B cell (primary cell): ENCODE data around the gene KIF21B. TPM values are rescaled to one million over a fixed set of nuclear protein-coding genes. Genes with fewer than 3 reads are reported as not detected.

Experiments
- ATAC-seq: fragments of 200-7000 bp; cut with Tn5 transposase; one replicate; pipeline ENCODE4 v1.10.0; 2021; ENCODE audit warnings: low read depth, mild to moderate bottlenecking, moderate number of reproducible peaks, moderate library complexity
- CTCF ChIA-PET: fragments of 350-600 bp; sonication (Branson Sonifier 250); formaldehyde crosslinking; loops from one replicate; lab custom pipeline; 2021; ENCODE audit warnings: antibody characterized with exemption, inconsistent platforms; lab: Charles Lee
- POLR2A ChIA-PET: fragments of 350-600 bp; sonication (Branson Sonifier 250); formaldehyde crosslinking; loops from one replicate; lab custom pipeline; 2021; ENCODE audit warnings: antibody characterized with exemption; lab: Charles Lee
- DNase-seq: peaks from one replicate; pipeline ENCODE4 v3.0.0; 2013
- H2AFZ ChIP-seq: 2 replicates; pipeline ENCODE4 v1.6.1; 2012; ENCODE audit warnings: mild to moderate bottlenecking, low read depth, low read length; ENCODE audit not compliant: insufficient read depth, poor library complexity, severe bottlenecking
- H3K27ac ChIP-seq, 2 donors: 1 replicate in 1 of 2; 2 replicates in 1 of 2; pipeline ENCODE4 v1.5.1; 2012 to 2013; ENCODE audit warnings: low read length in 2 of 2, mild to moderate bottlenecking in 2 of 2, moderate library complexity in 1 of 2
- H3K27me3 ChIP-seq, 4 experiments: fragments of 200-600 bp in 1 of 4; sonication (generic) in 1 of 4; replicated peaks in 1 of 4; 1 replicate in 2 of 4; 2 replicates in 2 of 4; pipeline versions ENCODE4 v1.6.1 to v1.7.0; 2013 to 2016; ENCODE audit warnings: low read length in 3 of 4, mild to moderate bottlenecking in 2 of 4, mixed read lengths in 1 of 4, moderate library complexity in 1 of 4; ENCODE audit not compliant: insufficient read depth in 4 of 4, control insufficient read depth in 3 of 4; ENCODE audit errors: control extremely low read depth in 1 of 4
- H3K36me3 ChIP-seq, 2 experiments: replicated peaks in 1 of 2; 1 replicate in 1 of 2; 2 replicates in 1 of 2; pipeline versions ENCODE4 v1.6.1 to v1.7.1; 2013; ENCODE audit warnings: low read length in 1 of 2; ENCODE audit not compliant: insufficient read depth in 2 of 2, control insufficient read depth in 1 of 2; ENCODE audit errors: control extremely low read depth in 1 of 2, extremely low read depth in 1 of 2
- H3K4me1 ChIP-seq, 2 donors: fragments of 200-600 bp in 1 of 2; sonication (generic) in 1 of 2; 1 replicate in 1 of 2; 2 replicates in 1 of 2; pipeline versions ENCODE4 v1.5.1 to v1.6.1; 2013 to 2017; ENCODE audit warnings: low read length in 2 of 2; ENCODE audit not compliant: control insufficient read depth in 2 of 2, insufficient read depth in 2 of 2
- H3K4me2 ChIP-seq: replicated peaks from 2 replicates; pipeline ENCODE3; 2012; ENCODE audit warnings: mild to moderate bottlenecking, low read depth, low read length; ENCODE audit not compliant: poor library complexity, severe bottlenecking
- H3K4me3 ChIP-seq, 5 experiments: fragments of 200-600 bp in 1 of 5; sonication (generic) in 1 of 5; 1 replicate in 3 of 5; 2 replicates in 2 of 5; pipeline versions ENCODE4 v1.5.1 to v1.7.0; 2011 to 2016; ENCODE audit warnings: low read length in 4 of 5, mild to moderate bottlenecking in 4 of 5, low read depth in 2 of 5, control low read depth in 1 of 5, moderate library complexity in 1 of 5; ENCODE audit not compliant: insufficient read depth in 1 of 5; ENCODE audit errors: control extremely low read depth in 1 of 5, extremely low read depth in 1 of 5
- H3K79me2 ChIP-seq: fragments of 200-600 bp; sonication (generic); one replicate; pipeline ENCODE4 v1.6.0; 2016; ENCODE audit warnings: low read length; ENCODE audit not compliant: control insufficient read depth, insufficient read depth
- H3K9ac ChIP-seq: fragments of 200-600 bp; sonication (generic); 2 replicates; pipeline ENCODE4 v1.6.1; 2017; ENCODE audit warnings: mild to moderate bottlenecking, low read length, moderate library complexity
- H3K9me3 ChIP-seq, 3 donors: one replicate each; pipeline versions ENCODE4 v1.6.1 to v1.7.1; 2013; ENCODE audit warnings: low read length in 2 of 3; ENCODE audit not compliant: control insufficient read depth in 2 of 3, insufficient read depth in 1 of 3; ENCODE audit errors: control extremely low read depth in 1 of 3
- H4K20me1 ChIP-seq: 2 replicates; pipeline ENCODE4 v1.6.0; 2012; ENCODE audit warnings: mild to moderate bottlenecking, low read length; ENCODE audit not compliant: insufficient read depth, control insufficient read depth, poor library complexity, severe bottlenecking
- H3K27ac Mint-ChIP-seq: one replicate; pipeline ENCODE4 v1.8.0; 2021; ENCODE audit warnings: mixed read lengths
- H3K27me3 Mint-ChIP-seq: one replicate; pipeline ENCODE4 v1.8.0; 2021; ENCODE audit warnings: mixed read lengths
- H3K4me1 Mint-ChIP-seq: one replicate; pipeline ENCODE4 v1.8.0; 2021; ENCODE audit warnings: mixed read lengths
- H3K4me3 Mint-ChIP-seq: one replicate; pipeline ENCODE4 v1.8.0; 2021; ENCODE audit warnings: mixed read lengths
- H3K9me3 Mint-ChIP-seq: one replicate; pipeline ENCODE4 v1.8.0; 2022; ENCODE audit warnings: mixed read lengths; ENCODE audit not compliant: insufficient read depth
- EZH2 ChIP-seq: IDR thresholded peaks from 2 replicates; pipeline ENCODE4 v1.6.1; 2012; ENCODE audit warnings: borderline replicate concordance, low read depth, mild to moderate bottlenecking, moderate library complexity, low read length; ENCODE audit not compliant: insufficient read depth, poor library complexity, severe bottlenecking
- WGBS: methylation state at CpG from one replicate; pipeline ENCODE4 v1.1.5; 2013; ENCODE audit warnings: missing lambda C conversion rate; ENCODE audit not compliant: insufficient coverage; 5-methylcytosine and 5-hydroxymethylcytosine counted together
- intact Hi-C: fragments of 100-400 bp; cut with micrococcal nuclease; formaldehyde crosslinking; loops from one replicate; pipeline ENCODE4 v1.10.0; 2022
- polyA plus RNA-seq: library from polyadenylated mRNA; depleted of rRNA; stranded (reverse); fragments of >200 nt; gene quantifications from 2 replicates; pipeline ENCODE4 v1.2.3, GENCODE V29; 2012
- total RNA-seq, 2 donors: library from RNA; stranded (reverse); fragments of 120-200 nt in 1 of 2; gene quantifications; 1 replicate in 1 of 2; 2 replicates in 1 of 2; pipeline versions ENCODE4 v1.2.3 to v1.2.4, GENCODE V29; 2013 to 2022
- TF ChIP-seq, protein P1 (sequence below): fragments of 200-600 bp; IDR thresholded peaks from one replicate; pipeline ENCODE4 v1.8.0; 2022; ENCODE audit warnings: antibody characterized with exemption, mild to moderate bottlenecking

KIF21B gene
- total and polyA plus RNA-seq, 2 donors (not counting 1 experiment from before 2014, with no cell fraction given) = 41.1 to 41.6 TPM

DNA sequence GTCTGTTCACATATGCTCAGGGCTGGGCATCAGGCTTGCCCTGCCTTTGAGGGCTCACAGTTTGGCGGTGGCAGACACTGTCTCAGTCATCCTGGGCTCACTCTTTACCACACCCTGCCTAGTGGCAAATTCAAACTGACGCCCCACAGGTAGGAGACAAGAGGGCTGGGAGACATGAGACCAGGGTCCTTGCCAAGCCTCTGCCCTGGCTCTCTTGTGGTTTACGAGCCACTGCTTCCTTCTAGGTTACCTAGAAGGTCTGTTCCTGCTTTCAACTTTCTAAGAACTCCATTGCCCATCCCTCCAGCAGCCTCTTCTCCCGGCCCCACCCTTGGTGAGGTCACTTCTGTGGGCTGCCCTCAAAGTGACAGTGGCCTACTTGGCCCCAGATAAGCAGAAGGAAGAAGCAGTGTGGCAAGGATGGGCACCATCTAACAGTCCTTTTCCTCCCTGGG lies 10.5 kb downstream of the KIF21B start:
- no peak for DNase-seq
- peaks cover 42 to 50% of the 10 kb centered on the region in 2 donors for H3K4me1 ChIP-seq
- peaks cover 0 to 52% of the 10 kb centered on the region in 2 experiments for H3K36me3 ChIP-seq
- ChIA-PET POLR2A (no interaction called here), CTCF (interaction anchor here (2.3 kb wide), 1 partner anchor 33 kb away, joined by 8 read pairs; no protein-coding TSS in a partner anchor)
- Mint-ChIP-seq H3K4me1 (peaks cover 71% of the 10 kb centered on the region), H3K27ac (no peak overlapping the region), H3K4me3 (no peak overlapping the region), H3K9me3 (no peaks in the 10 kb centered on the region), H3K27me3 (no peaks in the 10 kb centered on the region)
- intact Hi-C loops = loop anchor here (10.0 kb wide), 1 partner anchor 708 kb away; no protein-coding TSS in a partner anchor
- peaks cover 100% of the 10 kb centered on the region for H4K20me1 ChIP-seq
- H3K9ac ChIP-seq = no peak overlapping the region
- H2AFZ ChIP-seq = no peak overlapping the region
- H3K4me3 ChIP-seq = no peak overlapping the region
- no peaks in the 10 kb centered on the region for H3K27me3 ChIP-seq
- no peaks in the 10 kb centered on the region for H3K9me3 ChIP-seq
- TF ChIP-seq, protein P1, sequence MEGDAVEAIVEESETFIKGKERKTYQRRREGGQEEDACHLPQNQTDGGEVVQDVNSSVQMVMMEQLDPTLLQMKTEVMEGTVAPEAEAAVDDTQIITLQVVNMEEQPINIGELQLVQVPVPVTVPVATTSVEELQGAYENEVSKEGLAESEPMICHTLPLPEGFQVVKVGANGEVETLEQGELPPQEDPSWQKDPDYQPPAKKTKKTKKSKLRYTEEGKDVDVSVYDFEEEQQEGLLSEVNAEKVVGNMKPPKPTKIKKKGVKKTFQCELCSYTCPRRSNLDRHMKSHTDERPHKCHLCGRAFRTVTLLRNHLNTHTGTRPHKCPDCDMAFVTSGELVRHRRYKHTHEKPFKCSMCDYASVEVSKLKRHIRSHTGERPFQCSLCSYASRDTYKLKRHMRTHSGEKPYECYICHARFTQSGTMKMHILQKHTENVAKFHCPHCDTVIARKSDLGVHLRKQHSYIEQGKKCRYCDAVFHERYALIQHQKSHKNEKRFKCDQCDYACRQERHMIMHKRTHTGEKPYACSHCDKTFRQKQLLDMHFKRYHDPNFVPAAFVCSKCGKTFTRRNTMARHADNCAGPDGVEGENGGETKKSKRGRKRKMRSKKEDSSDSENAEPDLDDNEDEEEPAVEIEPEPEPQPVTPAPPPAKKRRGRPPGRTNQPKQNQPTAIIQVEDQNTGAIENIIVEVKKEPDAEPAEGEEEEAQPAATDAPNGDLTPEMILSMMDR = no peak
- TF ChIP-seq EZH2 = no peak
- ATAC-seq = no peak
- WGBS = 69% methylated on average over 3 of the region's 4 CpGs
- H3K27ac ChIP-seq = no peak overlapping the region
- H3K79me2 ChIP-seq = peaks cover 97% of the 10 kb centered on the region
- no peak overlapping the region for H3K4me2 ChIP-seq

DNA sequence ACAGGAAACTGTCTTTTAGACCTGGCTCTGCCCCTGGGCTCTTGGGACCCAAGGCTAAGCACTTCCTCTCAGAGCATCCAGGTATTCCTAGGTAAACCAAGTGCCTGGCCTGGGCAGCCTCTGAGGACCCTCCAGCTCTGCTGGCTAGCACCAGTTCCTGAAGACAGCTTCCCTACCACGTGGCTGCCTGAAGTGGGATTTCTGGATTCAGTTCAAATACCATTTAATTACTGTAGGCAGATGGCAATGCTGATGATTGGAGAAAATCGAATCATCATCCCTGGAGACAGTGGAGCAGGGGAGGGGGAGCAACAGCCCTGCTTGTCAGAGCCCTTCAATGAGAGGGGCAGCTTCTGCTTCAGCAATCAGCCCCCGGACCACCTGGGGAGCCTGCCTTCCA lies 11.9 kb downstream of the KIF21B start:
- no peak overlapping the region for H2AFZ ChIP-seq
- peaks cover 28 to 36% of the 10 kb centered on the region in 2 donors for H3K4me1 ChIP-seq
- no peaks in the 10 kb centered on the region for H3K27me3 ChIP-seq
- Mint-ChIP-seq H3K27ac (no peak overlapping the region), H3K9me3 (no peaks in the 10 kb centered on the region), H3K27me3 (no peaks in the 10 kb centered on the region), H3K4me3 (no peak overlapping the region), H3K4me1 (peaks cover 57% of the 10 kb centered on the region)
- H3K27ac ChIP-seq = no peak overlapping the region
- CTCF ChIA-PET = interaction anchor here (2.3 kb wide), 1 partner anchor 32 kb away, joined by 8 read pairs; no protein-coding TSS in a partner anchor
- no peak overlapping the region for H3K4me2 ChIP-seq
- intact Hi-C loops = loop anchor here (10.0 kb wide), 1 partner anchor 707 kb away; no protein-coding TSS in a partner anchor
- TF ChIP-seq, protein P1 = no peak
- TF ChIP-seq EZH2 = no peak
- ATAC-seq = no peak
- DNase-seq = no peak
- peaks cover 0 to 55% of the 10 kb centered on the region in 2 experiments for H3K36me3 ChIP-seq
- H3K79me2 ChIP-seq = peaks cover 94% of the 10 kb centered on the region
- POLR2A ChIA-PET = no interaction called here
- no peaks in the 10 kb centered on the region for H3K9me3 ChIP-seq
- WGBS = 94% methylated on average over 2 of the region's 3 CpGs
- H4K20me1 ChIP-seq = peaks cover 95% of the 10 kb centered on the region
- H3K4me3 ChIP-seq = no peak overlapping the region
- no peak overlapping the region for H3K9ac ChIP-seq
